Renal cortical epithelial cell (primary cell): Measurements from ENCODE around the gene GPR84. TPM values are rescaled to one million over a fixed set of nuclear protein-coding genes. Genes with fewer than 3 reads are reported as not detected.

Source experiments
- DNase-seq: peaks from one replicate; pipeline ENCODE4 v3.0.0-alpha.2; 2011; ENCODE audit warnings: low read depth
- total RNA-seq: library from RNA; depleted of rRNA; stranded (reverse); fragments of >200 nt; gene quantifications from 2 replicates; pipeline ENCODE4 v1.2.3, GENCODE V29; 2014

Gene GPR84
- total RNA-seq, 1 donor from 2014 or later: not detected

DNA sequence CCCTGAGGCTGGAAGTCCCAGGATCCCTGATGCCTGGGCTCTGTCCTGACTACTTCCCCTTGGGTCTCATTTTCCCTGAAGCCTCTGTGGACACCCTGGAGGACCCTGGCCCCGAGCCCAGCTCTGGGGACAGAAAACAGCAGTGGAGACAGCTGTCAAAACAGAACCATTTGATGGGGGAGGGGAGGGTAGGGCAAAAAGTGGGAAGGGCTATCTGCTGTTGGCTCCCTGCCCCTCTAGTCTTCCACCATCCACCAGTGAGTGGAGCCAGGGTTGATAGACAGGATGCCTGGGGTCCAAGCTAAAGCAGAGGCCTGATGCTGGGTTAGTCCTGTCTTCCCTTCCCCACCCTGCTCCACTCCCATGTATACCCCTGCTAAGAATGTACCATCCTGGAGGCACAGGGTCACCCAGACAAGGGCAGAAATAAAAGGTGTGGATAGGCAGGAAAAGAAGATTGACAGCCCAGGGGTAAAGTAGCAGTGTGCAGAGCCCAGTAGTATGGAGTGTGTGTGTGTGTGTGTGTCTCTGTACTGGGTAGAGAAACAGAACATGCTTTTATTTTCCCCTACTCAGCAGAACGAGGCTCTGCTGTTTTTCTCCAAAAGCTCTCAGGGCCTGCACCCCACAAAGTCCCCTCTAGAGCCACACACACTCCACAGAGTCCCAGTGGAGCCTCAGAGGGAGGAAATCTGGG, 10.4 kb upstream of the GPR84 start:
- no peak for DNase-seq

GRCh38 chr12:54373649-54374561, 9.6 kb upstream of the GPR84 start:
- DNase-seq: no peak

DNA sequence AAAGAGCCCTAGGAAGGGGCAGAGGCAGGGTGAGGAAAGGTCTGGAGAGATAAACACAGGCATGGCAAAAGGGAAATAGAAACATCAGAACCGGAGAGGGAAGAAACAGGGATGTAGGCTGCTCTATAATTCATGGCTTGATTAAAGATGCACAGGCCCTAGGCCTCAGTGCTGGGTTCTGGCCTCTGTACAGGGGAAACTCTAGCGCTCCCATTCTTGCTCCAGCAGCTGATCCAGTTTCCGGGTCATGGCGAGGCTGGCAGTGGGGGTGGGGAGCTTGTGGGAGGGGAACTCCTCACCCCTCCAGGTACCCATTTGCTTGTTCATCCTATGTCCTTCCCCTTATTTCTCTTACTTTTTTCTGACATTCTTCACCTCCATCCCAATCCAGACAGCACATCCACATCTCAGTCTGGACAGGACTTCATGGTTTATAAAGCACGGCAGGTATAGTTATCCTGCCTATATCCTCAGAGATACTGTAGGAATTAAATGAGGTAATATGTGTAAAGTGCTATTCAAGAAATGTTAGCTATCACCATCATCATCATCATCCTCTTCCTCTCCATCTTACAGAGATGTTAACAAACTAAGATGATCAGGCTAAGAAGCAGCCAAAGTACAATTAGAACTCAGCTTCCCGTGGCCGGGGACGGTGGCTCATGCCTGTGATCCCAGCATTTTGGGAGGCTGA, 8.0 kb upstream of the GPR84 start:
- DNase-seq: no peak

- peak; percentile 66 for DNase-seq
Measured at GRCh38 chr12:54371328-54372112, 7.2 kb upstream of the GPR84 start.

GRCh38 chr12:54370171-54370730, 6.0 kb upstream of the GPR84 start:
- DNase-seq: peak; percentile 64

DNA sequence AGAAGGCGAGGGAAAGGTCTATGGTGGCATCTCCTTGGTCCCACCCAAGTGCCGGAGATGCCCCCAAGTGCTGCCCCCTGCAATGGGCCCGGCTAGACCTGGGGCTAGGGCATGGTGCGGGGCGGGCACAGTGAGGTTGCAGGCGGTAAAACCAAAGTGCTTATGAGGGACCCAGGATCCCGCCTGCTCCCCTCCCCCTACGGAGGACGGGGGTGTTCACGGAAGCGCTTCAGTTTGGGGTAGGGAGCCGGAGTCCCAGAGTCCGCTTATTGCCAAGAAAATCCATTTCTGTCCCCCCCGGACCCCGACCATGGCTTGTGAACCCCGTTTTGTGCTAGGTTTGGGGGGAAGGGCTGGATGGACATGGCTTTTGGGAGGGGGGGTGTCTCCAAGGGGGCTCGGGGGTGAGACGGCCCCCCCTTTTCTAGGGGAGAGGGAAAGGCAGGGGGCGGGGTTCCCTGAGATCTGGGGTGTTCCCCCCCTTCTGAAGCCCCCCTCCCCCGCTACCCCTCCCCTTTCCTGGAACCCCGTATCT, 5.4 kb upstream of the GPR84 start:
- DNase-seq: no peak

- peak; percentile 73 for DNase-seq
Measured at GRCh38 chr12:54368709-54369596, 4.7 kb upstream of the GPR84 start.

GRCh38 chr12:54368025-54368708, 3.9 kb upstream of the GPR84 start:
- DNase-seq: no peak

DNA sequence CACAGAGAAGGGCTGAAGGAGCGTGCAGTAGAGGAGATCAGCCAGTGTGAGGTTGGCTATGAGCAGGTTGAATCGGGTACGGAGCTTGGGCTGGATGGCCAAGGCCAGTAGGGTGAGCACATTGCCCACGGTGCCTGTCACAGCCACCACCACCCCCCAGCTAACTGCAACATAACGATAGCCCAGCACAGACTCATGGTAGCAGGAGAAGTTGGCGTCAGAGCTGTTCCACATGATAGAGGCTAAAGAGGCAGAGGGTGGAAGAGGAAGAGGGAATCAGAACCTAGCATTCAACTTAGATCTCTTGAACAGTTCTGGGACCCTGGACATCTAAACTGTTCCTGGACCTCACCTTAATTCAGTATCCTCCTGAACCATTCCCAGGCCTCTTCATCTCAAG, 668 bp downstream of the GPR84 start:
- no peak for DNase-seq

DNA sequence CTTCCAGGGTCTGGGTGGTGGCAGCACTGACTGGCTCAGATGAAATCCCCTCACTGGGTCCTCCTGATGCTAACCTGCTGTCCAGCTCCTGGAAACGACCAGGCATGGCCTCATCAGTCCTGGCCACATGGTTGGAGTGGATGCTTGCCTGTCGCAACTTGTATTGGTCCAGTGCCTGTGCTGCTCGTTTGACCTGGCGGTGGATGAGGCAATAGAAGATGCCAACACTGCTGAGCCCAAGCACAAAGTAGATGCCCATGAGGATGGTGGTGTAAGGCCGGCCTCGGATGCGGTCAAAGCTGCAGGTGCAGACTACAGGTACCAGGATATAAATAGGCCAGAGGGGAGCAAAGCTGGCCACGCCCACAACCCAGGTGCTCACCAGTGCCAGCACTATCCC, 1.2 kb downstream of the GPR84 start:
- no peak for DNase-seq

- DNase-seq: peak; percentile 78
Measured at GRCh38 chr12:54360717-54361456, 3.4 kb downstream of the GPR84 start.

DNA sequence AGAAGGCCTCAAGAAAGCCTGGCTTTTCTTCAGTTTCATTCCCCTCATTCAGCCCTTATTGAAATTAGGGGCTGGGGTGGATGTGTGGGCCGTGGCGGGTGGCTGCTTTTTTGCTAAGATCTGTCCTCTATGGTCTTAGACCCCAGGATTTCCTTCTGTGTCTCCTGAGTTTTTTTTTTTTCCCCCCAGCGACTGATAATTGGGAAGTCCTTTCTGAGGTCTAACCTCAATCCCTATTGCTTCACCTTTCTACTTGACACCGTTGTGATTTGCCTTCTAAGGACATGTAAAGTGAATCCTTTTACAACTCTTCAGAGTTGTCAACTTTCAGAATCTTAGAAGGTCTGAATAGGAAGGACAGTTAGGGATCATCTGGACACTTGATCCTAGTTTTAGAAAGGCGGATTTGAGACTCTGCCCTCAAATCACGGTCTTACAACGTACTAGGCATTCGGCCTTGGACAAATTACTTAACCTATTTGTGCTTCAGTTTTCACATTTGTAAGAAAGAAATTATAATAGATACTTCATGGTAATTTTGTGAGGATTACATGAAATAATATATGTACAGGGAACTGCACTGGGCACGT, 4.4 kb downstream of the GPR84 start:
- DNase-seq: no peak

DNA sequence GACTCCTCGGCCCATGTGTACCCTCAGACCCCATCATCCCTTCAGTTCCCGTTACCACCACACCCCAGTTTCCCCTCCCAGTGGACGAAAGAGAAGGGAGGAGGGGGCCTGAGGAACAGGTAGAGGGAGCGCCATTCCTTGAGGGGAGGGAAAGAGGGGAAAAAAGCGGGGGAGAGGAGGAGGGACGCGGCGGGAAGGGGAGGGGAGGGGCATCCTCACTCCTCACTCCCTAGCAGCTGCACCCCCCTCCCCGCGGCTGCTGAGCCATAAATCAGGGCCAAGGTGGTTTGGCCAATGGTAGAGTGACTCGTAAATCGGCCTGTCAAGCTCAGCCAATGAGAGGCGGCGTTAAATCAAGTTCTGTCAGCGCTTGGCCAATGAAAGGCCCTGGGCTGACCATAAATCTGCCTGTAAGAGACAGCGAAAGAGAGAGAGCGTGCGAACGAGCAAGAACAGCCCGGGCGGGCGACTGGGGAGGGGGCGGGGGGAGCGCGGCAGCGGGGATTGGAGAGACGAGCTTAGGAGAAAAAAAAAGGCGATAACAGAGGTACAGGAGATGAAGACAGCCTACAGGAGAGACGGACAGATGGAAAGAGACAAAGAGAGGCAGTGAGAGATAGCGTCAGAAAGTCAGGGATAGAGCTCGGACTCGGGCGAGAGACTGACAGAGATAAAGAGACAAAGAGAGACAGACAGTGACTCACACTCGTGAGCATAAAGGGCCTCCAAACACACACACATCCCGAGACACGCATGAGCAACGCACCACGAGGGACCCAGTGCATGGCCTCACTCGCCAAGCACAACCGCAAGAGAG, 5.1 kb downstream of the GPR84 start:
- DNase-seq: peak; percentile 99

DNA sequence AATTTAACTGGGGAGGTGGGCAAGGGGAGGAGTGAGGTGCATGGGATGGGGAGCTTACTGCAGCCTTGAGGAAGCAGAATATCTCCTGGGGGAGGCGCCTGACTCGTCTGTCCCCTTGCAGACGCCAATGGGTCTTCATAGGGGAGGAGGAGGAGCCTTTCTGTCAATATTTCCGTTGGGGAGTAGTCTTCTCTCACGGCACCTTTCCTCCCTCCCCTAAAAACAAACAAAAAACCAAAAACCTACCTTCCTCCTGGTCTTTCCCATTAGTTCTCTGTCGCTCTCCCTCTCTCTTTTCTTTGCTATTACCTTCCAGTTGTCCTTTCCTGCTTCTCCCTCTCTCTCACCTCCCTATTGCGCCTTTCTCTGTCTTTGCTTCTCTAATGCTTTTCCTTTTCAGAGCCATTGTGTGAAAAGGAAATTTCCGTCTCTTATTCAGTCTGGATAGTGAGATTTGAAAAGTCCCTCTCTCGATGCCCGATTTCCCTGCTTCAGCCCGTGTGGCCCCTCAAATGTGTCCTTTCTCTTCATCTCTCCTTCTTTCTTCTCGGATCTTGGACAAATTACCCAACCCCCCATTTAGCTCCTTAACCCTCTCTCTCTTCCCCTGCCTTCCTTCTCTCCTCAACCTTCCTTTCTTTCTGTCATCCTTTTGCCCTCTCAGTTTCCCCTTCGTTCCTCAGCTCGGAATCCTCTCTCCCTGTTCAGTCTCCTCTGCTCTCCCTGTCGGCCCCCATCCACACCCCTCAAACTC, 5.9 kb downstream of the GPR84 start:
- DNase-seq: no peak

DNA sequence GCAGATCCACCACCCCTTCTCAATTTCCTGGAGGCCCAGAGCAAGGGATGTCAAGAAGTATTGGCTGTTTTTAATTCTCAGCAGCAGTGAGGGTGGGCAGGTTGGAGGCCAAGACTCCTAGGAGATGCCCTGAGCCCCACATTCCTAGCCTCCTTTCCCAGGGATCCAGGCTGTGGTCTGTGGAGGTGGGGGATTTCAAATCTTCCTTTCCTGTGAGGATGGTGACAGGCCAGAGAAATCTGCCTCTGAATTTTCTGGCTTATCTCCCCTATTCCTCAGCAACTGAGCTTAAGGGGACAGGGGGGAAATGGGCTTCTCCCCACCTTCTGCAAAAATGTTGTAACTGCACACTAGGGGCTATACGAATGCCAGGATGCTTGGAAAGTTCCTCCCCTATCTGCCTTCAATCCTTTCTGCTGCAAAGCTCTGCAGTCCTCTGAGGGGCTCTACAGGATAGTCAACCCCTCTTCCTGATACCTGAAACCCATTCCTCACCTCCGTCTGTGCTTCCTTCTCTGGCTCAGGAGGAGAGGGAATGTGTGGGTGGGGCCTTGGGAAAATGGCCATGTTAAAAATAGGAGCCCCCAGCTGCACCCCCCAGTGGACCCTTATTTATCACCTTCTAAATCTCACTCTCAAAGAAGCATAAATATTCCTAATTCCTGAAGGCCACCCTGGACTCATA, 6.6 kb downstream of the GPR84 start:
- no peak for DNase-seq

GRCh38 chr12:54356951-54357356, 7.3 kb downstream of the GPR84 start:
- no peak for DNase-seq
